Esophagus (tissue), 2 donors: ENCODE data around the gene FBXW7. TPM values are rescaled to one million over a fixed set of nuclear protein-coding genes. Genes with fewer than 3 reads are reported as not detected.

Experiments used
- H3K27ac ChIP-seq, 2 donors: one replicate each; pipeline ENCODE4 v1.5.1; 2013; ENCODE audit warnings: low read depth in 2 of 2, mild to moderate bottlenecking in 2 of 2, inconsistent platforms in 1 of 2, low read length in 1 of 2, moderate library complexity in 1 of 2
- H3K27me3 ChIP-seq, 2 donors: one replicate each; pipeline ENCODE4 v1.6.1; 2013; ENCODE audit warnings: low read length in 2 of 2, control low read depth in 1 of 2, mild to moderate bottlenecking in 1 of 2; ENCODE audit not compliant: insufficient read depth in 2 of 2, control insufficient read depth in 1 of 2
- H3K36me3 ChIP-seq, 2 donors: one replicate each; pipeline ENCODE4 v1.6.1; 2013; ENCODE audit warnings: low read length in 1 of 2; ENCODE audit not compliant: control insufficient read depth in 2 of 2, insufficient read depth in 2 of 2
- H3K4me1 ChIP-seq, 2 donors: one replicate each; pipeline ENCODE4 v1.6.1; 2013; ENCODE audit warnings: low read length in 1 of 2; ENCODE audit not compliant: control insufficient read depth in 2 of 2, insufficient read depth in 2 of 2
- H3K4me3 ChIP-seq, 2 donors: one replicate each; pipeline ENCODE4 v1.5.1; 2013; ENCODE audit warnings: low read length in 2 of 2, mild to moderate bottlenecking in 2 of 2, low read depth in 1 of 2, moderate library complexity in 1 of 2
- H3K9me3 ChIP-seq, 2 donors: one replicate each; pipeline ENCODE4 v1.6.1; 2013; ENCODE audit warnings: mild to moderate bottlenecking in 2 of 2, low read depth in 1 of 2, low read length in 1 of 2, moderate library complexity in 1 of 2; ENCODE audit not compliant: control insufficient read depth in 2 of 2, insufficient read depth in 1 of 2
- WGBS, 2 donors: extraction: QIAGEN DNeasy Blood & Tissue Kit; methylation state at CpG; one replicate each; pipeline ENCODE4 v1.1.7; 2013; 5-methylcytosine and 5-hydroxymethylcytosine counted together
- polyA plus RNA-seq, 2 donors: library from polyadenylated mRNA; stranded (reverse); fragments of 200-250 nt; gene quantifications; one replicate each; pipeline ENCODE4 v1.2.3, GENCODE V29; 2013
- donor health status: healthy with polysubstance abuse.
- donor health status: Bipolar disorder and iron deficiency.

Gene FBXW7
- polyA plus RNA-seq, 2 donors: 9.8 to 17.0 TPM

DNA sequence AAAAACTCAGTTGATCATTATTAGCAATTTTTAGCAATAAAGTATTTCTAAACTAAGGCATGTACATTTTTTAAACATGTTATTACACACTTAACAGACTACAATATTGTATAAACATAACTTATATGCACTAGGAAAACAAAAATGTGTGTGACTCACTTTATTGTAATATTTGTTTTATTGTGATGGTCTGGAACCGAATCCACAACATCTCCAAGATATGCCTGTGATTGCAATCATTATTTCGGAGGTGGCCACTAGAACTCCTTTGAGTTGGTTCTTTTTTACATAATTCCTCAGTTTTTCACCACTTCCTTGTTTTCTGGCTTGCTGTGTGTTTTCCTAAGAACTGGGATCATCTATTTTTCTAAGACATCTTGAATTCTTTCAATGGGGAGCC, 53.7 kb downstream of the FBXW7 start:
- 98 to 99% methylated on average over 2 of the region's 2 CpGs for WGBS, 2 donors
- Histone ChIP-seq H3K4me1 (no peaks in the 10 kb centered on the region), H3K36me3 (no peaks in the 10 kb centered on the region), H3K9me3 (no peaks in the 10 kb centered on the region), H3K27ac (no peak overlapping the region), H3K4me3 (no peak overlapping the region), H3K27me3 (no peaks in the 10 kb centered on the region)

DNA sequence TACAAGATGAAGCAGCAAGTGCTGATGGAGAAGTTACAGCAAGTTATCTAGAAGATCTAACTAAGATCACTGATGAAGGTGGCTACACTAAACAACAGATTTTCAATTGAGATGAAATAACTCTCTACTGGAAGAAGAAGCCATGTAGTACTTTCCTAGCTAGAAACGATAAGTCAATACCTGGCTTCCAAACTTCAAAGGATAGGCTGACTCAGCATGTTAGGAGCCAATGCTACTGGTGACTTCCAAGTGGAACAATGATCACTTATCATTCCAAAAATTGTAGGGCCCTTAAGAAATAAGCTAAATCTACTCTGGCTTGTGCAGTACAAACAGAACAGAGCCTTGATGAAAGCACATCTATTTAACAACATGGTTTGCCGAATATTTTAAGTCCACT, 55.0 kb downstream of the FBXW7 start:
- 83 to 90% methylated on average over 2 of the region's 2 CpGs for WGBS, 2 donors
- Histone ChIP-seq H3K27me3 (no peaks in the 10 kb centered on the region), H3K27ac (no peak overlapping the region), H3K4me1 (no peaks in the 10 kb centered on the region), H3K4me3 (no peak overlapping the region), H3K9me3 (no peaks in the 10 kb centered on the region), H3K36me3 (no peaks in the 10 kb centered on the region)

DNA sequence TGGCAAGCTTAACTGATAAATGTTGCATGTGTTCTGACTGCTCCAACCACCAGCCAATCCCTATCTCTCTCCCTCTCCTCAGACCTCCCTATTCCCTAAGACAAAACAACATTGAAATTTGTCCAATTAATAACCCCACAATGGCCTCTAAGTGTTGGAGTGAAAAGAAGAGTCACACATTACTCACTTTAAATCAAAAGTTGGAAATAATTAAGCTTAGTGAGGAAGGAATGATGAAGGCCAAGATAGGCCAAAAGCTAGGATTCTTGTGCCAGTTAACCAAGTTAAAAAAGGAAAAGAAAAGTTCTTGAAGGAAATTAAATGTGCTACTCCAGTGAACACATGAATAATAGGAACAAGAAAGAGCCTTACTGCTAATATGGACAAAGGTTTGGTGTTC, 55.6 kb downstream of the FBXW7 start:
- Histone ChIP-seq H3K4me3 (no peak overlapping the region), H3K27ac (no peak overlapping the region), H3K27me3 (no peaks in the 10 kb centered on the region), H3K36me3 (no peaks in the 10 kb centered on the region), H3K4me1 (no peaks in the 10 kb centered on the region), H3K9me3 (no peaks in the 10 kb centered on the region)

DNA sequence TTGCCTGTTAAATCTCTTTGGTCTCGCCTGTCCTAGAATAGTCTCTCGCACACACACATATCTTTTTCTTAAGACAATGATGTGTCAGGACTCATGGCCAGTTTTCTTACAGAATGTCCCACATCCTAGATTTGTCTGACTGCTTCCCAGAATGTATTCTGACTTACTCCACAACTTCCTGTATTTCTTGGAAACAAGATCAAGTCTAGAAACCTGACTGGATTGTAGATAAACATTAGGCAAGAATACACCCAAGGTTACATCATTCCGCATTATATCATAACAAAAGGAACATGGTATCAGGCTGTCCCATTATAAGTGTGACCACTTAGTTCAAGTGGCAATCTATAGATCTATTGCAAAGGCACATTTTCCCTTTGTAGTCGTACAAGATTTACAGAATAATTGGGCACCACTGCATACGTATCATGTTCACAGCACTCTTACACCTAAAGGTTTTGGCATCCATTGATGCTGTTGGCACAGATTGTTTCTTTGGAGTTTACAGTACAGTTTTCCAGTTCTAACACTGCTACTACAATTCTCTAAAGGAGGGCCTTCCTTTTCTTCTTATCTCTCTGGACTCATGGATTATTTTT, 56.4 kb downstream of the FBXW7 start:
- Histone ChIP-seq H3K27me3 (no peaks in the 10 kb centered on the region), H3K4me3 (no peak overlapping the region), H3K27ac (no peak overlapping the region), H3K36me3 (no peaks in the 10 kb centered on the region), H3K4me1 (no peaks in the 10 kb centered on the region), H3K9me3 (no peaks in the 10 kb centered on the region)
- 93 to 94% methylated on average over 5 of the region's 5 CpGs for WGBS, 2 donors

DNA sequence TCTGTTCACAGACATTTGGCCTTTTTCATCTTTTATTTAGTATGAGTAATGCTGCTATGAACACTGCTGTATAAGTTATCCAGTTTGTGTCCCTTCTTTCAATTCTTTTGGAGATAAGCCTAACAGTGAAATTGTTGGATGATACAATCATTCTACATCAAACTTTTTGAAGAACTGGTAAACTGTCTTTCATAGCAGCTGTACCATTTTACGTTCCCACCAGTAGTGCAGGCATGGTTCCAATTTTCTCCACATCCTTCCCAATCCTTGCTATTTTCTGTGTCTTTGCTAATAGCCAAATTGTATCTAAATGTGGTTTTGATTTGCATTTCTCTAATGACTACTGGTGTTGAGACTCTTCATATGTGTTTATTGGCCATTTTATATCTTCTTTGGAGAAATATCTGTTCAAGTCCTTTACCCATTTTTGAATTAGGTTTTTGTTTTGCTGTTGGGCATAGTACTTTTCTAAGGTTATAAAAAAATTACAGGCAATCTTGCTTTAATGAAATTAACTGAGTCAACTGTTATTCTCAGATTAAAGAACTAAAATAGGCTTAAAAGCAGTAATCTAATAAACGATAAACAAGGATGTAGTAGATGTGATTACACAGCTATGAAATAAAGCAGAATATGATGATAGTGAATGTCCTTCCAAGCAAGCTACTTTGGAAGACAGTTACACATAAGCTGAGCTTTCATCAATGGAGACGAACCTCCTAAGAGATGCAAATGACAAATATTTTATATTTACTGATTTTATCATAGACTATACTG, 57.2 kb downstream of the FBXW7 start:
- no peaks in the 10 kb centered on the region for H3K4me1 ChIP-seq
- no peak overlapping the region for H3K27ac ChIP-seq
- WGBS, 2 donors: 81 to 85% methylated on average over 3 of the region's 3 CpGs
- H3K27me3 ChIP-seq: no peaks in the 10 kb centered on the region
- H3K36me3 ChIP-seq: no peaks in the 10 kb centered on the region
- H3K4me3 ChIP-seq: no peak overlapping the region
- no peaks in the 10 kb centered on the region for H3K9me3 ChIP-seq

DNA sequence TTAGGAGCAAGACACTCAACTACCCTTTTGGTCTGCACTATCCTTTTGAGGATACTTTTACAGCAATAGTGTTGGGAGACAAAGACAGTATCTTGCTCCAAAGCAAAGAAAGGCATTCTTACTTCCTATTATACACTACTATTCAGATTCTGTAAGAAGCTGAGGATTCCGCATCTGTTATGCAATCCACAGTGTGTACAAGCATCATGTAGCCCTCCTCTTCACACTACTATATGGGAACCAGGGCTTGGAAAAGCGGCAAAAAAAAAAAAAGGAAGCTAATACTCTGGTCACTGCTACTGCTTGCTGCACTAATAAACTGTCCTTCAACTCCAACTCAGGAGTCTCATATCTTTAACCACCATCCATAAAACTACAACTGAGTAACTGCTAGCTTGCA, 59.1 kb downstream of the FBXW7 start:
- 93 to 97% methylated on average over 2 of the region's 2 CpGs for WGBS, 2 donors
- Histone ChIP-seq H3K36me3 (no peaks in the 10 kb centered on the region), H3K4me3 (no peak overlapping the region), H3K9me3 (no peaks in the 10 kb centered on the region), H3K27me3 (no peaks in the 10 kb centered on the region), H3K27ac (no peak overlapping the region), H3K4me1 (no peaks in the 10 kb centered on the region)

DNA sequence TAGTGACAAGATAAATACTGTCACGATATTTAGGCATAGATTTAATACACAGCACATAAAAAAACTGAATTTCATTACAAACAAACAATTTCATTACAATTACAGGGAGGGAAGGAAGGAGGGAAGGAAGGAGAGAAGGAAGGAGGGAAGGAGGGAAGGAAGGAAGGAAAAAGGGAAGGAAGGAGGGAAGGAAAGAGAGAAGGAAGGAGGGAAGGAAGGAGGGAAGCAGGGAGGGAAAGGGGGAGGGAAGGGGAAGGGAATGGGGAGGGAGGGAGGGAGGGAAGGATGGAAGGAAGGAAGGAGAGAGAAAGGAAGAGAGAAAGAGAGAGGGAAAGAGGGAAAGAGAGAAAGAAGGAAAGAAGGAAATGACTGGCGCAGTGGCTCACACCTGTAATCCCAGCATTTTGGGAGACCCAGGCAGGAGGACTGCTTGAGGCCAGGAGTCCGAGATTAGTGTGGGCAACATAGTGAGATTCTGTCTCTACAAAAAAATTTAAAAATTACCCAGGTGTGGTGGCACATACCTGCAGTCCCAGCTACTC, 64.6 kb downstream of the FBXW7 start:
- Histone ChIP-seq H3K36me3 (no peaks in the 10 kb centered on the region), H3K27me3 (no peaks in the 10 kb centered on the region), H3K4me3 (no peak overlapping the region), H3K27ac (no peak overlapping the region), H3K4me1 (no peaks in the 10 kb centered on the region), H3K9me3 (no peaks in the 10 kb centered on the region)
- 95% methylated on average over 3 of the region's 3 CpGs for whole genome bisulfite sequencing, 2 donors

DNA sequence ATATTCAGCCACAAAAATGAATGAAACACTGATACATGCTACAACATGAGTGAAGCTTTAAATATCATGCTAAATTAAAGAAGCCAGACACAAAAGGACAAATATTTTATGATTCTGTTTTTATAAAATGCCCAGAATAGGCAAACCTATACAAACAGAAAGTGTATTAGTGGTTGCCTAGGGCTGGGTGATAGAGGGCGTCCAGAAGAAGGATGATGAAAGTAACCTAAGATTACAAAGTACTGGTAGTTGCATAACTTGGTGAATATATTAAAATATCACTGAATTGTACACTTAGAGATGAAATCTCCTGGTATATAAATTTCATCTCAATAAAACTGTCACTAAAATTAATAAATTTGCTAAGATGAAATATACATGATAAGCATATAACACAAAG, 67.5 kb downstream of the FBXW7 start:
- H3K4me3 ChIP-seq: no peak overlapping the region
- H3K36me3 ChIP-seq: no peaks in the 10 kb centered on the region
- no peaks in the 10 kb centered on the region for H3K9me3 ChIP-seq
- H3K27ac ChIP-seq: no peak overlapping the region
- 85 to 88% methylated on average over 1 of the region's 1 CpG for WGBS, 2 donors
- no peaks in the 10 kb centered on the region for H3K27me3 ChIP-seq
- no peaks in the 10 kb centered on the region for H3K4me1 ChIP-seq

DNA sequence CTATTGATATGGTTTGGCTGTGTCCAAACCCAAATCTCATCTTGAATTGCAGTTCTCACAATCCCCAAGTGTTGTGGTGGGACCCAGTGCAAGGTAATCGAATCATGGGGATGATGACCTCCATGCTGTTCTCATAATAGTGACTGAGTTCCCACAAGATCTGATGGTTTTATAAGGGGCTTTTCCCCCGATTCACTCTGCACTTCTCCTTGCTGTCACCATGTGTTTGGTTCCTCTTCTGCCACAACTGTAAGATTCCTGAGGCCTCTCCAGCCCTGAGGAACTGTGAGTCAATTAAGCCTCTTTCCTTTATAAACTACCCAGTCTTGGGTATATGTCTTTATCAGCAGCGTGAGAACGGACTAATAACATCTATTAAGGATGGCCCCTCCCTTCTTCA, 68.8 kb downstream of the FBXW7 start:
- WGBS, 2 donors: 84 to 85% methylated on average over 4 of the region's 4 CpGs
- no peak overlapping the region for H3K27ac ChIP-seq
- H3K4me3 ChIP-seq: no peak overlapping the region
- H3K4me1 ChIP-seq: no peaks in the 10 kb centered on the region
- no peaks in the 10 kb centered on the region for H3K36me3 ChIP-seq
- H3K9me3 ChIP-seq: no peaks in the 10 kb centered on the region
- H3K27me3 ChIP-seq: no peaks in the 10 kb centered on the region
